ENCODE measurements around the gene TFAP2C. TPM values are rescaled to one million over a fixed set of nuclear protein-coding genes. Genes with fewer than 3 reads are reported as not detected.

Gene TFAP2C
- total and polyA plus RNA-seq, 12 donors: 0.16 to 1.2 (median 0.44) TPM; not detected in 1

- WGBS, 4 donors: 1 to 3% (median 2%) methylated on average over 8 to 38 of the region's 38 CpGs
- Histone ChIP-seq H3K27ac (peak overlapping the region in 2 of 5 donors; percentile 22 to 42), H3K27me3 (peaks cover 76% of the 10 kb centered on the region), H3K4me3 (peak overlapping the region in 2 of 4 donors; percentile 8 to 59), H3K4me1 (replicated peaks in 1 of 2) (peaks cover 10 to 18% of the 10 kb centered on the region in 2 donors), H3K36me3 (replicated peaks in 1 of 2) (no peaks in the 10 kb centered on the region), H3K9me3 (replicated peaks in 1 of 3) (no peaks in the 10 kb centered on the region)
- intact Hi-C loops (cut with DNase I): no loop called here
- TF ChIP-seq POLR2A (IDR thresholded peaks at IDR 0.05) (peak in 1 of 2 donors; percentile 12), CTCF (IDR thresholded peaks at IDR 0.05) (peak in 5 of 6 experiments; percentile 19 to 45 (median 37))
- DNase-seq: peak in 4 of 7 donors; percentile 15 to 60 (median 38)
Measured at GRCh38 chr20:56630086-56630493, 984 bp downstream of the TFAP2C start.

- Histone ChIP-seq H3K4me3 (peak overlapping the region in 2 of 4 donors; percentile 8 to 59), H3K36me3 (replicated peaks in 1 of 2) (no peaks in the 10 kb centered on the region), H3K27me3 (peaks cover 74% of the 10 kb centered on the region), H3K4me1 (replicated peaks in 1 of 2) (peaks cover 10 to 18% of the 10 kb centered on the region in 2 donors), H3K27ac (peak overlapping the region in 1 of 5 donors; percentile 22), H3K9me3 (replicated peaks in 1 of 3) (no peaks in the 10 kb centered on the region)
- intact Hi-C loops (cut with DNase I): no loop called here
- TF ChIP-seq POLR2A (IDR thresholded peaks at IDR 0.05) (no peak), CTCF (IDR thresholded peaks at IDR 0.05) (peak in 1 of 6 experiments; percentile 1)
- DNase-seq: no peak
- WGBS, 4 donors: 2 to 14% (median 2%) methylated on average over 19 to 82 of the region's 82 CpGs
Measured at GRCh38 chr20:56630506-56631317, 1.6 kb downstream of the TFAP2C start.

- Histone ChIP-seq H3K4me1 (replicated peaks in 1 of 2) (peaks cover 10 to 18% of the 10 kb centered on the region in 2 donors), H3K27ac (no peak overlapping the region), H3K4me3 (no peak overlapping the region), H3K27me3 (peaks cover 67% of the 10 kb centered on the region), H3K9me3 (replicated peaks in 1 of 3) (no peaks in the 10 kb centered on the region), H3K36me3 (replicated peaks in 1 of 2) (no peaks in the 10 kb centered on the region)
- intact Hi-C loops (cut with DNase I): no loop called here
- WGBS, 4 donors: 12 to 28% (median 17%) methylated on average over 13 to 48 of the region's 48 CpGs
- no peak for TF ChIP-seq POLR2A (IDR thresholded peaks at IDR 0.05)
- TF ChIP-seq CTCF (IDR thresholded peaks at IDR 0.05): no peak
- no peak for DNase-seq
Measured at GRCh38 chr20:56631318-56631989, 2.3 kb downstream of the TFAP2C start.

GRCh38 chr20:56631990-56632327, 2.9 kb downstream of the TFAP2C start:
- Histone ChIP-seq H3K4me1 (replicated peaks in 1 of 2) (peaks cover 10 to 18% of the 10 kb centered on the region in 2 donors), H3K36me3 (replicated peaks in 1 of 2) (no peaks in the 10 kb centered on the region), H3K27me3 (peaks cover 63% of the 10 kb centered on the region), H3K27ac (no peak overlapping the region), H3K9me3 (replicated peaks in 1 of 3) (no peaks in the 10 kb centered on the region), H3K4me3 (no peak overlapping the region)
- no peak for DNase-seq
- no peak for TF ChIP-seq POLR2A (IDR thresholded peaks at IDR 0.05)
- no peak for TF ChIP-seq CTCF (IDR thresholded peaks at IDR 0.05)
- WGBS, 4 donors: 41 to 53% (median 45%) methylated on average over 5 of the region's 5 CpGs
- intact Hi-C loops (cut with DNase I): no loop called here
